Activated CD4-positive, CD25-positive, alpha-beta regulatory T cell (primary cell): ENCODE data around the gene PLPPR1.
"Not testable (repeated sequence)": the region's sequence is repeated elsewhere in the genome, so short reads cannot be mapped to it uniquely, and the experiment has no call there.

Experiments
- DNase-seq, 4 experiments: peaks; one replicate each; lab custom pipeline; 2025; lab: John Stamatoyannopoulos, UW

PLPPR1 gene

DNA sequence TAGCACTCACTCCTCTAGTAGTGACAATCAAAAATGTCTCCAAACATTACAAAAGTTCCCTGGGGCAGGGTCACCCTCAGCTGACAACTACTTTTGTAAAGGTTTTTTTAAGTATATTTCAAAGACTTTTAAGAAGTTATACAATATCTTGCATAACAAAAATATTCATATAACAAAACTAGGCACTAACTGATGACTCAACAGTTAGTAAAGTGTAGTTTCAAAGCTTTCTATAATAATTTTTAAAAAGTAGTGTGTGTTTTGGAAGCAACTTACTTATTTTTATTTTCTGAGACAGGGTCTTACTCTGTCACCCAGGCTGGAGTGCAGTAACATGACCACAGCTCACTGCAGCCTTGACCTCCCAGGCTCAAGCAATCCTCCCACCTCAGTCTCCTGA, 271.4 kb downstream of the PLPPR1 start:
- DNase-seq, result no peak

DNA sequence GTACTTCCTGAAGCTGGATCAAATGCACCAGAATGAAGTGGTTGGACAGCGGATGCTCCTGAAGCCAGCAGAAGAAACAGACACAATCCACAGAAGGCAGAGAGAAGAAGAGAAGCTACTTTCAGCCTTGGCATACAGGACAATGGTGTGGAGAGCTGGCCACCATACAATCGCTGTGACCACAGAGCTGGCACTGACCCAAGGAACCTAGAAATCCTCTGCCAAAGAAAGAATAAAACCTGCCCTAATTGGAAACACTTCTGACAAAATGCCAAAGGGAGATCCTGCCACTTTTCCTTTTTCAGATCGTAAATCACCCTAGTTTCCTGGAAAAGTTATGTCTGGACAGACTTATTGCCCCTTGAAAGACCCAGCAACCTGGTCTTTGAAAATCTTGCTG, 278.5 kb downstream of the PLPPR1 start:
- no peak for DNase-seq

DNA sequence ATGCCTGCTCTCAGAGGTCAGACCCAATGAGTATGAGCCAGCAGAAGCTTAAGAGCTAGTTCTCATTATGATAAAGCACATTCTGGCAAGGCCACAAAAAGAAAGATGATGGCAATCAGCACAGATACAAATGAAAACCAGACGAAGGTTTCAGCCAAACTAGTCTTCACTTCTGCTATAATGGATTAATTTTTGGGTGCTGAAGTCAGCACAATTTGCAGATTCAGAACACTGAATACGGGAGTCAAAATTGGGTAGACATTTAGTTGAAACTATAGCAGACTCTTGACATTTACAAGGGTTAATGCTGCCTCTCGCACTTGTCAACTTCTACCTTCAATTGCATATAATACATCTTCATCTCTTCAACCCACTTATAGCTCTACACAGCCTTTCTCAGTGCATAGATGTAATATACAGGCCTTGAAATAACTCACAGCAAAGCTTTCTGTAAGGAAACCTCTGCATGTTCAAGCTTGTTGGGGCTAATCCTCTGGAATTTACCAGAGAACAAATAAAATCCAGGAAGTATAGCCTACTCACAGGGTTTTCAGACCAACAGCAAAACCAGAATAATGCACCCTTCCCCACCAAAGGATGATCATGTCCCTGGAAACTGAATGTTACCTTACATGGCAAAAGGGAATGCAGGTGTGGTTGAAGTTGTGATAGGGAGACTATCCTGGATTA, 279.1 kb downstream of the PLPPR1 start:
- no peak for DNase-seq

DNA sequence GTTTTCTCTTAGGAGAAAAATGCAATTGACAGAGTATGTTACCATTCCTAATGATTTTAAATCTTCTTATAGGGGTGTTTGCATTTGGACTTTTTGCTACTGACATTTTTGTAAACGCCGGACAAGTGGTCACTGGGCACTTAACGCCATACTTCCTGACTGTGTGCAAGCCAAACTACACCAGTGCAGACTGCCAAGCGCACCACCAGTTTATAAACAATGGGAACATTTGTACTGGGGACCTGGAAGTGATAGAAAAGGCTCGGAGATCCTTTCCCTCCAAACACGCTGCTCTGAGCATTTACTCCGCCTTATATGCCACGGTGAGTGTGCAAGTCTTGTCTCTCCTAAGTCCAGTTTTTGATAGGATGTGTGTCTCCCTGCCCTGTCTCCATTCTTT, 280.6 kb downstream of the PLPPR1 start:
- no peak for DNase-seq

DNA sequence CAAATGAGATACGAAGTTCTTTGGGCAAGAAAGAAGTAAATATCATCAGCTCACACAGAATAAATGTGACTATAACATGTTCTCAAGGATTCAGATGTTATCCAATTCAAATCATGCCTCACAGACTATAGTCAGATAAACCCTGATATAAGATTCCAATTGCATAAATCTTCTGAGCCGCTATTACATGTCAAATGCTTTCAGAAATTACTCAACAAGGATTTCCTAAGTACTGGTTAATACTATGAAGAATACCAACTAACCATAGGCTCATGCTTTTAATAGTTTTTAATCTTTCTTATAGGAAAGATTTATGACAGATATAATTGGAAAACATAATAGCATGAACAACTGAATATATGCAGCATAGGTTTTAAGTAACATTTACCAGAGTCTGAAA, 282.7 kb downstream of the PLPPR1 start:
- DNase-seq, result no peak

DNA sequence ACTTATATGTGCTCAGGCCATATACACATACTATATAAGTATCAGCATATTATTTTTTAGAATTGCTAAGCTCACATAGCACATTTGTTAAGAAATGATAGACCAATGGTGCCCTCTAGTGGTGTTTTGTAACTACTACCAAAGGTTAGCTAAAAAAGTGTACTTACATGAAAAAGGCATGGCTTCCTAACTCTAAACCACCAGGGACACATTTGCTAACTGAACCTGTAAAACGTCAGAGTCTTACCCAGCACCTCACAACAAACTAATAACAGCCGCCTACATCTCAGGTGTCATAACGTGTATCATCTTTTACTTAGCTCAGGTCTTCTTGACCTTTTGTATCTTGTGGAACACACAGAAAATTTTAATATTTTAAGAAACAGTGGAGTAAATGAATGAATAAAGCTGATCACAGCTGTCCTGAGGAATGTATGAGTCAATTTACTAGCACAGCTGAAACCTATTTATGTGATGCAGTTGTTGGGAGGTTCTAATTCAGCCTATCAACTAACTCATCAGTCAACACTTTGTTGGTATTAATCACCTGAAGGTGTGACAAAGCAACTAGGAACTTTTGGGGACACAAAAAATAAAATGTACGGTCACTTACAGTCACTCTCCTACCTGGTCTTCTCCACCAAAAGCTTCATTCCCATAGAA, 283.4 kb downstream of the PLPPR1 start:
- no peak for DNase-seq

DNA sequence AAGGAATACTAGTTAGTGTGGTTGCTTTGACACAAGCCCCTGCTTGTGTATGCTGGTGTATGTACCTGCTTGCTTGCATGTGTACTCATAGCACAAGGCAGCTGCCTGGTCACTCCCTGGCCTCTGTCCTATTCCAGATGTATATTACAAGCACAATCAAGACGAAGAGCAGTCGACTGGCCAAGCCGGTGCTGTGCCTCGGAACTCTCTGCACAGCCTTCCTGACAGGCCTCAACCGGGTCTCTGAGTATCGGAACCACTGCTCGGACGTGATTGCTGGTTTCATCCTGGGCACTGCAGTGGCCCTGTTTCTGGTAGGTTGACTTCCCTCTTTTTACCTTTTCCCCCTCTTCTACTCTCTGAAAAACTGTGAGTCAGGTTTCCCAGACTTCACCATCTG, 284.1 kb downstream of the PLPPR1 start:
- no peak for DNase-seq

DNA sequence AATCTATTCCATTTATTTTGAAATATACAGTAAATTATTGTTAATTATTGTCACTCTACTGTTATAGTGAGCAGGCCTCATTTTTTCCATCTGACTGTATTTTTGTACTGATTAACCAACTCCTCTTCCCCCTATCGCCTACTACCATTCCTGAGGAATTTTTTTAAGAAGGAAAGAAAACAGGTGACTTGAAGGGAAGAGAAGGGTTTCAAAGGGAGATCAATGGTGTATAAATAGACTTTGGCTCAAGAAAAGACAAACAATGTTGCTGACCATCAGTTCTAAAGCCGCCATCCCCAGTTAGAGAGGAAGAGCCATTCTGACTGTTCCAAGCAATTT, 286.6 kb downstream of the PLPPR1 start:
- no peak for DNase-seq

DNA sequence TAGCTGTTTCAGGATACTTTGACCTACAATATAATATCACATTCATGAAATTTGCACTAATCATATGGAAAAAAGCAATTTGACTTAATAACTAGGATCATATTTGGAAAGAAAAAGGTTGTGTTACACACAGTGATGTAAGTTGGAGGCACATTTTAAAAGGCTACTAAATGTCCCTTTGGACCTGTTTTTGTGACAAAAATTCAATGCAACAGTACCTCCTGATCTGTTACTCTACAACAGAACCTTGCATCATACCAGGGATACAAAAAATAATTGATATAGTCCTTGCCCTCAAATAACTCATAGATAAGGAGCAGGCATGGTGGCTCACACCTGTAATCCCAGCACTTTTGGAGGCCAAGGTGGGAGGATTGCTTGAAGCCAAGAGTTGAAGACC, 289.2 kb downstream of the PLPPR1 start:
- no peak for DNase-seq

DNA sequence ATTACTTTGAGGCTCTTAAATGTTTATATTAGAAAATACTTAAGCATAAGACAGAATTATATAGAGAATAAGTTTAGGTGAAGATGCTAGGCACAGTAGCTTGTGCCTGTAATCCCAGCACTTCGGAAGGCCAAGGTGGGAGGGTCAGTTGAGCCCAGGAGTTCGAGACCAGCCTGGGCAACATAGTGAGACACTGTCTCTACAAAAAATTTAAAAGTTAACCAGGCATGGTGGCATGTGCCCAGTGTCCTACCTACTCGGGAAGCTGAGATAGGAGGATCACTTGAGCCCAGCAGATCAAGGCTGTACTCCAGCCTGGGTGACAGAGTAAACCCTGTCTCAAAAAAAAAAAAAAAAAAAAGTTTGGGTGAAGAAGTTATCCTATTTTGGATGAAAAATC, 294.6 kb downstream of the PLPPR1 start:
- DNase-seq, result no peak

DNA sequence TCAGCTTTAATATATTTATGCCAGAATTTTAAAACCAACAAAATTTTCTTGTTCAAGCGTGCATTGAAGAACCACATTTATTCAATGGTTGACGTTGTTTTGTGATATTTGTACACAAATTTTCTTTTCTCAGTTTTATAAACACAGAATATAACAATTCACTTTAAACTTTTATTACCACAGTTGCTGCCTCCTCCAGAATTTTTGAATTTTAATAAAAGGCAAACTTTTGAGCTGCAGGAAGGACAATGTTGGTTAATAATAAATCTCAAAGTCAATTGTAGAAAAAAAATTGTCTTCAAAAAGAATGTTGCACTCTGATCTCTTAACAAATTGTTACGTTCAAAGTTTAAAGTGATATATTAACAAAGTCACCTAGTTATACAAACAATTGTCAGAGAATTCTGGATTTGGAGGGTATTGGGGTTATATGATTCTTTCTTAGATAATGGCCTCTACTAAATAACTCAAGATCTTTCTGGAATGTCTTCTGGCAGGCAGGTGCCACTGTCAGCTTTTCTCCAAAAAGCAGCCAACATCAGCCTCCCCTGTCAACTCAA, 295.8 kb downstream of the PLPPR1 start:
- DNase-seq, result no peak

DNA sequence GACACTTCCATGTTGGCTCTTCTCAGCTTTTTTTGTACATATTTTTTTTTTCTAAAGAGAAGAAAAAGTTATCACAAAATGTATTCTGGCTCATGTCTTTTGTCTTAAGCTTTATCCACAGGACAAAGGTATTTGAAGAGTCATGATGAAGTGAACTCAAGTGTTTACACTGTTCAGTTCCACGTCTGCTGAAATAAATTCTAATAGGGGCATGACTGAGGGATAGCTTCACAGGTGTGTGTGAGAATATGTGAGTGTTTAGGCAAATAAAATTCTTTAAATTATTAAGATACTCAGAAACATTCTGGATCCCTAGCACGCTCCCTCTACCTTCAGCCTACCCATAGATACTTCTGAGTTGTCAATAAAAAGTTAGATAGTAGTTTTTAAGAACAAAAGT, 296.5 kb downstream of the PLPPR1 start:
- no peak for DNase-seq

DNA sequence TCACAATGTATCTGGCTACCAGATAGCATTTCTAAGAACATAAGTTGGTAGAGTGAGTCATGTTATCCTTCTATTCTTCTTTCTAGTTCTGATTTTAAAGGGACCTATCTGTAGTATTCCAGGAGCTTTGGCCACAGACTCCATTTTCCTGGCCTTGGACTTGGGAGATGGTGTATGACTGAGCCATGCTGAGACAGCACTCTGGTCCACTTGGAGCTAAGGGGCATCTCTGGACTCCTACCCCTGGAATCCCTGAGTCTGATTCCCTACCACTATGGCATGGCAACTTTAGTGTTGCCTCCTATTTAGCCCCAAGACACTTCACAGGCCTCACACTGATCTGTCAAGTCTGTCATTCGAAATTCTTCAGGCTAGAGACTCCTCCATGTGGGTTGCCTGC, 297.5 kb downstream of the PLPPR1 start:
- no peak for DNase-seq

DNA sequence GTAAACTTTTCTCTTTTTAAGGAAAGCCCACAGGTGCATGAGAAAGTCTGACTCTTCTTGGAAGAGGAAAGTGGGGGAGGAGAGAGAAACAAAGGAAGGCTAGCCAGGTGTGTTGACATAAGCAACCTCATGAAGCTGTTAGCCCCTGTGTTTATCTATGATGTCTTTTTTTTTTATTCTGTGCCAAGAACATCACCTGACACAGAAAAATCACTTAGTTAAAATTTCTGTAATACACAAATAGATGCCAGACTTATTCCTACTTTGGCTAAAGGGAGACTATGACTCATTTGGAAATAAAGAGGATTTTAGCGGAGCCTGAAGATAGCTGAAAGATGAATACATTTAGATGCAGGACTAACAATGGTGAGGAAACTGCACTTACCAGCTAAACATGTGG, 298.0 kb downstream of the PLPPR1 start:
- no peak for DNase-seq

DNA sequence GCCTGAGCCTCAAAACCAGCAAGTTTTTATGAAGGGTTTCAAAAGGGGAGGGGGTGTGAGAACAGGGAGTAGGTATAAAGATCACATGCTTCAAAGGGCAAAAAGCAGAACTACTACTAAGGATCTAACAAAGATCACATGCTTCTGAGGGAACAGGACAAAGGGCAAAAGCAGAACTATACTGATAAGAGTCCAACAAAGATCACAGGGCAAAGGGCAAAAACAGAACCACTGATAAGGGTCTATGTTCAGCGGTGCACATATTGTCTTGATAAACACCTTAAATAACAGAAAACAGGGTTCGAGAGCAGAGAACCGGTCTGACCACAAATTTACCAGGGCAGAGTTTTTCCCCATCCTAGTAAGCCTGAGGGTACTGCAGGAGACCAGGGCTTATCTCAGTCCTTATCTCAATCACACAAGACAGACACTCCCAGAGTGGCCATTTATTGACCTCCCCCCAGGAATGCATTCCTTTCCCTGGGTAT, 298.9 kb downstream of the PLPPR1 start:
- DNase-seq, result not testable (repeated sequence)

DNA sequence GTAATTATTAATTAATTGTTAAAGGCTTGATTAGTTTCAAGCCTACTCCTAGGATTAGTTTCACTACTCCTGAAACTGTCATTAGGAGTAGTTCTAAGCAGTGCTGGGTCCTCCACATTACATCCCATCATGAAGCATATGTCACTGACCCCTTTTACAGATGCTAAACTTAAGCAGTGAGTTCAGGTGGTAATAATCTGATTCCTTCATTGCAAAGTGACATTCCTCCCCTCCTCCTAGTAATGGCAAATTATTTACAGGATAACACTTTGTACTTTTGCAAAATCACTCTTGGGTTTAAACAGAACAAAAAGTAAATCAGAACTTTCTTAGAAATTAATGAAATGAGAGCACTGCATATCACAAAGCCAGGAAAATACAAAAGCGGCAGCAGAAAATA, 303.8 kb downstream of the PLPPR1 start:
- no peak for DNase-seq

DNA sequence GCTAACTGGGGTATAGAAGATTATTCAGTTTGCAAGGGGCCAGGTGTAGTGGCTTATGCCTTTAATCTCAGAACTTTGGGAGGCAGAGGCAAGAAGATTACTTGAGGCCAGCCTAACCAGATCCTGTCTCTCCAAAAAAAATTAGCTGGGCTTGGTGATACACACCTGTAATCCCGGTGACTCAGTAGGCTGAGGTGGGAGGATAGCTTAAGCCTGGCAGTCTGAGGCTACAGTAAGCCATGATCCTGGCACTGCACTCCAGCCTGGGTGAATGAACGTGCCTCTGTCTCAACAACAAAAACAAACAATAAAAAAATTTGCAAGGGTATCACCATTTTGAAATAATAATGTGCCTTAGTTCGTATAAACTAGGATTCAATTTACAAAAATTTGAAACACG, 305.0 kb downstream of the PLPPR1 start:
- DNase-seq, result no peak

DNA sequence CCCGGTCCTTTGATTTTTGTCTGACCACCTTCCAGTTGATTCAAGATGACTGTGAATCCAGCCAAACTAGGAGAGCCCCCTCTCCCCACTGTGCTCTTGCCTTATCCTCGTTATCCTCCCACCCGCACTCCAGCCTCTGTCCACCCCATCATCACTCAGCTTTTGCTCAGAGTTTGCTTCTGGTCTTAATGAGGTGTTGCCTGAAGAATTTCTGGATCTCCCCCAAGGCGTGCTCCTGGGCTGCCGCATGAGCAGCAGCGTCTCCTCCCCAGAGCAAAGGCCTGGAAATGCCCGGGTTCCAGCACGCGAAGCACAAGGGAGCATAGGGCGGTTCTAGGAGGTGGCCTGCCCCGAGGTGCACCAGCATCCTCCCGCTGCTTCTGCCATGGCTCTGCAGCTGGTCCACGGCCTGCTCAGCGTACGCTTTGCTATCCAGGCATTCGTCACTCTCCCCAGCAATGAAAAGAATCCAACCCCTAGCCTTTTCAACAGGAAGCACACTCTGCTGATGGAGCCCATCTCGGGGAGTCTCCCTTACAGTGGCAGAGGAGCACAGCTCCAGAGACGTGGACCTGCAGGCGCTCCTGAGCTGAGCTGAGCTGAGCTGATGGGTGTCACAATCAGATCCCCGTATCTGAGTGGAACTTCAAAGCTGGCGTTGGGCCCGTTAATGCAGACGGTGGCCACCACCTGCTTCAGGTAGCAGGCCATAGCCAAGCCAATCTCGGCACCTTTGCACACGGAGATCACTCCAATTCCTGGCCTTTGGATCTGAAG, 305.6 kb downstream of the PLPPR1 start:
- DNase-seq, result no peak

DNA sequence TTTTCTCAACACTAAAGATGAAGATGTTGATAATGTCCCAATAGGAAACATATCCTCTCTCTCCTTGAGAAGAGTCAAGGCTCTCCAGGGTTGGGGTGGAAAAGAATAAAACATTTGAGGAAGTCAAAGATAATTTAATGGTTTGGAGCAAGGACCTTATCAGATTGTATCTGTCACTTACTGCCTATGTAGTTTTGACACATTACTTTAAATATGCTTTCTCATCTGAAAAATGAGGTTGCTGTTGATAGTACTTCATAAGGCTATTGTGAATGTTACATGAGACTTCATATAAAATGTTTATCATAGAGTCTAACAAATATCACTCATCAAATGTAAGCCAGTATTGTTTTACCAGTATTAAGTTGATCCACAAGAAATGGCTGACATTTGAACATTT, 307.6 kb downstream of the PLPPR1 start:
- DNase-seq, result no peak

DNA sequence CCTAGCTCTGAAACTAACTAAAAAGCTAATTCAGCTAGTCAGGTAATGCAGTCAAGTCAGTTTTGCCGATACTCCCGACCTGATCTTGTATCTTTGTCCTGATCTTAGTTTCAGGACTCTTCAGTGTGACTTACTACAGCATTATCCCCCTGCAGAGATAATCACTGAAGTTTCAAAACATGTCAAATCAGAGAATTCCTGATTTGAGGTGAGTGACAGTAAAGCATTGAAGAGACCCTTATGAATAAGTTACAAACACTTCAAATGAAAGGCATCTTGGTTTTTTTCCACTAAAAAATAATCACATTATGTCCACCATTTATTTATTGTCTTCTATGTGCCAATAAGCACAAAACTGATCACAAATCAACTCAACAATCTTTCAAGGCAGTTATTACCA, 308.7 kb downstream of the PLPPR1 start:
- DNase-seq, result no peak

DNA sequence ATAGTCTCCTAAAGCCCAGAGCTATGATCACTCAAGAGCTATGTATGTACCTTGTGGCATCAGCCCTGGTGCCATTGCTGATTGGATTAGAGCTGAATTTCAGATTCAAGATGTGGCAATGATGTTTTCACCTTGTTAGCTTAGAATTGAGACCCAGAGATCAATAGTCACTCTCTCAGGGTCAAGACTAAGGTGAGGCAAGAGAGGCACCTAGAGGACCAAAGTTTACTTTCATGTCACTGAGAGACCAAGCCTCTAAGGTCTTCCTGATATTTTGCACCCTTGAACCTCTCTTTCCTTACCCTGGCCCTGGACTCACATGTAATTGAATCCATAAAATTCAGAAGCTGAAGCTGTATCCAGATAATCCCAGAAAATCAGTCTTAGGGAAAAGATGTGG, 313.4 kb downstream of the PLPPR1 start:
- DNase-seq, result no peak

DNA sequence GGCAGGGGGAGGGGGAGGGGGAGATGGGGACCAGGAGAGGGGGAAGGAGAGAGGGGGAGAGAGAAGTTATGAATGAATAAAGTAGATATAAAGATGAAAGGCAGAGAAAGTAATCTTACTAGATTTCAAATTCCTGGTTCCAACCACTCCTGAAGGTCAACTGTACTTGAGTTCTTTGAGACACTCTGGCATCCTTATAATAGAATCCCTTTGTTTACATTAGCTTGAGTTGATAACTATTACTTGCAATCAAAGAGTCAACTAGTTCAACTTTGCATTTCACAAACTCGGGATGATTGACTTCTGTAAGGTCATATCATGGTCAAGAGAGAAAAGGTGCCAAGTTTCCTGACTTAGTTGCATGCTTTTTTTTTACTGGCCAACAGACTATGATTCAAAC, 314.1 kb downstream of the PLPPR1 start:
- no peak for DNase-seq

DNA sequence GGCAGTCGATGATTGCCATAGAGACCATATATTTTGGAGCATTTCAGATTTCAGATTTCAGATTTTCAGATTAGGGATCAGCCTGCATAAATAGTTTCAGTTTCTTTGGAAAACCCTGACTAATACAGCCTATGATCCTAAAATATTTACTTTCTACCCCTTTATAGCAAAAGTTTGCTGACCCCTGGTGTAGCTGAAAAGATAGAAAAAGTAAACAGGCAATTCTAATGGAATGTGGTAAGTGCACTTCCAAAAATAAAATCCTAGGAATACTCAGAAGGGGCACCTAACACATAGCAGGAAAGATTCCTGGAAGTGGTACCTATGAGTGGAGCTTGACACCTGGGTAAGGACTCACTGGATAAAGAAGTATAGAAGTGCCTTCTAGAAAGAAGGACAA, 321.8 kb downstream of the PLPPR1 start:
- DNase-seq, result no peak
